Vagina (tissue), 2 donors: ENCODE results near the gene INKA2.

ENCODE experiments used
- CTCF ChIP-seq, 3 experiments: fragments of 450-650 bp in 2 of 3; fragments of 200-600 bp in 1 of 3; sonication (generic) in 1 of 3; IDR thresholded peaks; one replicate each; pipeline ENCODE4 v1.5.1; 2017 to 2019; ENCODE audit warnings: antibody characterized with exemption in 3 of 3, mild to moderate bottlenecking in 2 of 3, moderate library complexity in 2 of 3
- POLR2A ChIP-seq, 2 donors: fragments of 450-650 bp; IDR thresholded peaks; one replicate each; pipeline ENCODE4 v1.6.1; 2017; ENCODE audit warnings: antibody characterized with exemption in 2 of 2, mild to moderate bottlenecking in 2 of 2, moderate library complexity in 2 of 2

DNA sequence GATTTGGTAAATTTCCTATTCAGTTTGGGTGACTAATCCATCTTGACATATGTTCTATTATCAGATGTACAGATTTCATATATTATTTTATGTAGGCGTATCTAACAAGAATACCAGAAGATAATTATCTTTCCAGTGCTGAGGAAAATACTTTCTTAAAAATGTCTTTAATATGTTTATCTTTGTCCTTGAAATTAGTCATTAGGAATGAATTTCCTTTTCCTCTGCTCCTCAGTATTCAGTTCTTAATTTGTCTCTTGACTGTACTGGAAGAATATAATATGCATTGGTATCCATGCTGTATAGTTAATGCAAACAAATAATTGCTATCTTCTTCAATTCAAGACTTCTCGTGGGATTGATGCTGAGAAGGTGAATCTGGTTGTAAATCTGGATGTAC is 23.1 kb upstream of the INKA2 start:
- no peak for TF ChIP-seq POLR2A (IDR thresholded peaks at IDR 0.05)
- TF ChIP-seq CTCF (IDR thresholded peaks at IDR 0.05), result no peak
